ENCODE results near the gene GATA5. TPM values are rescaled to one million over a fixed set of nuclear protein-coding genes. Genes with fewer than 3 reads are reported as not detected.

The GATA5 gene
- total RNA-seq, 1 experiment from 2014 or later = not detected

DNA sequence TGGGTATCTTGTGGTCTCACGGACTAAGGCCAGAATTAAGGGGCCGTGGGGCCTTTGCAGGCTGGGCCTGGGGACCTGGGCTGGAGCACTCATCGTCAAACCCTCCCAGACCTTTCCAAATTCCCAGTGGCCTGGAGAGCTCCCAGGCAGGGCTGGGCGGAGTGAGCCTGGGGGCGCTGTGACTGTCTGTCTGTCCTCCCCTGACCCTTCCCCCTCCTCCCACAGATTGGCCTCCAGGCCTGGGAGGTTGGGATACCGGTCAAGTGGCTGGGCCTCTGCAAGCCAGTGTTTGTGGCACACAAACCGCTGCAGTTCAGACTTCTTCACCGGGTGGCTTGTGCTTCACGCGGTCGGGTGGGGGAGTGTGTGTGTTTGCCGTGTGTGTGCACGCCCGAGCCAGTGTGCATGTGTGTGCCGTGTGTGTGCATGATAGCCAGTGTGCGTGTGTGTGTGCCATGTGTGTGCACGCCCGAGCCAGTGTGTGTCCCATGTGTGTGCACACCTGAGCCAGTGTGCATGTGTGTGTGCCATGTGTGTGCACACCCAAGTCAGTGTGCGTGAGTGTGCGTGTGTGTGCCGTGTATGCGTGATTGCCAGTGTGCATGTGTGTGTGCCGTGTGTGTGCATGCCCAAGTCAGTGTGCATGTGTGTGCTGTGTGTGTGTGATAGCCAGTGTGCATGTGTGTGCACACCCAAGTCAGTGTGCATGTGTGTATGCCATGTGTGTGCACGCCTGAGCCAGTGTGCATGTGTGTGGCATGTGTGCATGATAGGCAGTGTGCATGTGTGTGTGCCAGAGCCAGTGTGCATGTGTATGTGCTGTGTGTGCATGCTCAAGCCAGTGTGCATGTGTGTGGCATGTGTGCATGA lies 54.7 kb downstream of the GATA5 start:
- no TSS peak for BruUV-seq (replicated peaks)
- Histone ChIP-seq H3K9ac (ENCODE audit: low read length) (no peak overlapping the region), H3K79me2 (ENCODE audit: insufficient read depth, low read length) (no peaks in the 10 kb centered on the region), H4K20me1 (ENCODE audit: insufficient read depth) (no peaks in the 10 kb centered on the region), H2AFZ (ENCODE audit: low read depth, low read length, poor library complexity, severe bottlenecking) (no peak overlapping the region), H3K4me1 (ENCODE audit: control insufficient read depth in 1 of 2, insufficient read depth in 2 of 2, low read length in 2 of 2) (peaks cover 0 to 7% of the 10 kb centered on the region in 2 experiments; a peak in 2 of 4 replicates), H3K4me2 (ENCODE audit: low read length) (no peak overlapping the region), H3K36me3 (ENCODE audit: control insufficient read depth in 1 of 2, insufficient read depth in 2 of 2, low read length in 2 of 2) (no peaks in the 10 kb centered on the region), H3K27me3 (ENCODE audit: insufficient read depth, low read length) (no peaks in the 10 kb centered on the region), H3K9me3 (ENCODE audit: control insufficient read depth in 1 of 2, insufficient read depth in 1 of 2, low read depth in 1 of 2, low read length in 2 of 2) (no peaks in the 10 kb centered on the region), H3K9me2 (ENCODE audit: insufficient read depth) (no peaks in the 10 kb centered on the region), H3K27ac (ENCODE audit: low read depth, low read length) (no peak overlapping the region), H3K4me3 (replicated peaks in 1 of 2; ENCODE audit: low read depth in 1 of 2, low read length in 2 of 2) (no peak overlapping the region)
- RAD21 ChIA-PET (ENCODE audit: low non-redundant PET in 1 of 2, low total read pairs in 2 of 2, uncharacterized antibody in 2 of 2, unreplicated experiment in 2 of 2) = no interaction called here
- POLR2A ChIA-PET = no interaction called here
- intact Hi-C loops (cut with micrococcal nuclease) = no loop called here
- TF ChIP-seq, protein P1, sequence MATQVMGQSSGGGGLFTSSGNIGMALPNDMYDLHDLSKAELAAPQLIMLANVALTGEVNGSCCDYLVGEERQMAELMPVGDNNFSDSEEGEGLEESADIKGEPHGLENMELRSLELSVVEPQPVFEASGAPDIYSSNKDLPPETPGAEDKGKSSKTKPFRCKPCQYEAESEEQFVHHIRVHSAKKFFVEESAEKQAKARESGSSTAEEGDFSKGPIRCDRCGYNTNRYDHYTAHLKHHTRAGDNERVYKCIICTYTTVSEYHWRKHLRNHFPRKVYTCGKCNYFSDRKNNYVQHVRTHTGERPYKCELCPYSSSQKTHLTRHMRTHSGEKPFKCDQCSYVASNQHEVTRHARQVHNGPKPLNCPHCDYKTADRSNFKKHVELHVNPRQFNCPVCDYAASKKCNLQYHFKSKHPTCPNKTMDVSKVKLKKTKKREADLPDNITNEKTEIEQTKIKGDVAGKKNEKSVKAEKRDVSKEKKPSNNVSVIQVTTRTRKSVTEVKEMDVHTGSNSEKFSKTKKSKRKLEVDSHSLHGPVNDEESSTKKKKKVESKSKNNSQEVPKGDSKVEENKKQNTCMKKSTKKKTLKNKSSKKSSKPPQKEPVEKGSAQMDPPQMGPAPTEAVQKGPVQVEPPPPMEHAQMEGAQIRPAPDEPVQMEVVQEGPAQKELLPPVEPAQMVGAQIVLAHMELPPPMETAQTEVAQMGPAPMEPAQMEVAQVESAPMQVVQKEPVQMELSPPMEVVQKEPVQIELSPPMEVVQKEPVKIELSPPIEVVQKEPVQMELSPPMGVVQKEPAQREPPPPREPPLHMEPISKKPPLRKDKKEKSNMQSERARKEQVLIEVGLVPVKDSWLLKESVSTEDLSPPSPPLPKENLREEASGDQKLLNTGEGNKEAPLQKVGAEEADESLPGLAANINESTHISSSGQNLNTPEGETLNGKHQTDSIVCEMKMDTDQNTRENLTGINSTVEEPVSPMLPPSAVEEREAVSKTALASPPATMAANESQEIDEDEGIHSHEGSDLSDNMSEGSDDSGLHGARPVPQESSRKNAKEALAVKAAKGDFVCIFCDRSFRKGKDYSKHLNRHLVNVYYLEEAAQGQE (IDR thresholded peaks at IDR 0.05; ENCODE audit: low read depth) = no peak
- TF ChIP-seq, protein P2, sequence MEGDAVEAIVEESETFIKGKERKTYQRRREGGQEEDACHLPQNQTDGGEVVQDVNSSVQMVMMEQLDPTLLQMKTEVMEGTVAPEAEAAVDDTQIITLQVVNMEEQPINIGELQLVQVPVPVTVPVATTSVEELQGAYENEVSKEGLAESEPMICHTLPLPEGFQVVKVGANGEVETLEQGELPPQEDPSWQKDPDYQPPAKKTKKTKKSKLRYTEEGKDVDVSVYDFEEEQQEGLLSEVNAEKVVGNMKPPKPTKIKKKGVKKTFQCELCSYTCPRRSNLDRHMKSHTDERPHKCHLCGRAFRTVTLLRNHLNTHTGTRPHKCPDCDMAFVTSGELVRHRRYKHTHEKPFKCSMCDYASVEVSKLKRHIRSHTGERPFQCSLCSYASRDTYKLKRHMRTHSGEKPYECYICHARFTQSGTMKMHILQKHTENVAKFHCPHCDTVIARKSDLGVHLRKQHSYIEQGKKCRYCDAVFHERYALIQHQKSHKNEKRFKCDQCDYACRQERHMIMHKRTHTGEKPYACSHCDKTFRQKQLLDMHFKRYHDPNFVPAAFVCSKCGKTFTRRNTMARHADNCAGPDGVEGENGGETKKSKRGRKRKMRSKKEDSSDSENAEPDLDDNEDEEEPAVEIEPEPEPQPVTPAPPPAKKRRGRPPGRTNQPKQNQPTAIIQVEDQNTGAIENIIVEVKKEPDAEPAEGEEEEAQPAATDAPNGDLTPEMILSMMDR (IDR thresholded peaks at IDR 0.05 in 2 of 3, conservative IDR thresholded peaks at IDR 0.05 in 1 of 3; ENCODE audit: borderline replicate concordance in 1 of 3, insufficient read depth in 1 of 3, low read depth in 2 of 3, low read length in 2 of 3) = no peak
- TF ChIP-seq ZFX (IDR thresholded peaks at IDR 0.05) = no peak
- TF ChIP-seq YY1 (IDR thresholded peaks at IDR 0.05; ENCODE audit: extremely low read depth, insufficient replicate concordance, low read depth, low read length) = no peak
- CTCF ChIA-PET = no interaction called here
- ATAC-seq = no peak
- DNase-seq (ENCODE audit: low read depth, low spot score) = no peak
